Adipocyte (in vitro differentiated cells): ENCODE results near the gene GINM1.

Source experiments
- DNase-seq: peaks from one replicate; pipeline ENCODE4 v3.0.0-alpha.2; 2015; ENCODE audit warnings: low read depth
- H3K27me3 ChIP-seq: replicated peaks from 2 replicates; pipeline ENCODE4 v1.7.0; 2013; ENCODE audit warnings: mild to moderate bottlenecking, low read length, moderate library complexity; ENCODE audit not compliant: control insufficient read depth, insufficient read depth
- H3K36me3 ChIP-seq: 2 replicates; pipeline ENCODE4 v1.7.0; 2013; ENCODE audit warnings: low read length, mild to moderate bottlenecking, moderate library complexity; ENCODE audit not compliant: control insufficient read depth, insufficient read depth, severe bottlenecking
- H3K4me1 ChIP-seq: 2 replicates; pipeline ENCODE4 v1.7.0; 2013; ENCODE audit warnings: mild to moderate bottlenecking, low read length, moderate library complexity; ENCODE audit not compliant: control insufficient read depth, insufficient read depth
- H3K4me3 ChIP-seq: 2 replicates; pipeline ENCODE4 v1.7.0; 2013; ENCODE audit warnings: mild to moderate bottlenecking, low read length, moderate library complexity
- H3K9ac ChIP-seq: 2 replicates; pipeline ENCODE4 v1.7.0; 2013; ENCODE audit warnings: mild to moderate bottlenecking, low read length, moderate library complexity
- H3K9me3 ChIP-seq: 2 replicates; pipeline ENCODE4 v1.7.0; 2013; ENCODE audit warnings: mild to moderate bottlenecking, low read length, moderate library complexity; ENCODE audit not compliant: control insufficient read depth

Gene GINM1, protein sequence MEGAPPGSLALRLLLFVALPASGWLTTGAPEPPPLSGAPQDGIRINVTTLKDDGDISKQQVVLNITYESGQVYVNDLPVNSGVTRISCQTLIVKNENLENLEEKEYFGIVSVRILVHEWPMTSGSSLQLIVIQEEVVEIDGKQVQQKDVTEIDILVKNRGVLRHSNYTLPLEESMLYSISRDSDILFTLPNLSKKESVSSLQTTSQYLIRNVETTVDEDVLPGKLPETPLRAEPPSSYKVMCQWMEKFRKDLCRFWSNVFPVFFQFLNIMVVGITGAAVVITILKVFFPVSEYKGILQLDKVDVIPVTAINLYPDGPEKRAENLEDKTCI

DNA sequence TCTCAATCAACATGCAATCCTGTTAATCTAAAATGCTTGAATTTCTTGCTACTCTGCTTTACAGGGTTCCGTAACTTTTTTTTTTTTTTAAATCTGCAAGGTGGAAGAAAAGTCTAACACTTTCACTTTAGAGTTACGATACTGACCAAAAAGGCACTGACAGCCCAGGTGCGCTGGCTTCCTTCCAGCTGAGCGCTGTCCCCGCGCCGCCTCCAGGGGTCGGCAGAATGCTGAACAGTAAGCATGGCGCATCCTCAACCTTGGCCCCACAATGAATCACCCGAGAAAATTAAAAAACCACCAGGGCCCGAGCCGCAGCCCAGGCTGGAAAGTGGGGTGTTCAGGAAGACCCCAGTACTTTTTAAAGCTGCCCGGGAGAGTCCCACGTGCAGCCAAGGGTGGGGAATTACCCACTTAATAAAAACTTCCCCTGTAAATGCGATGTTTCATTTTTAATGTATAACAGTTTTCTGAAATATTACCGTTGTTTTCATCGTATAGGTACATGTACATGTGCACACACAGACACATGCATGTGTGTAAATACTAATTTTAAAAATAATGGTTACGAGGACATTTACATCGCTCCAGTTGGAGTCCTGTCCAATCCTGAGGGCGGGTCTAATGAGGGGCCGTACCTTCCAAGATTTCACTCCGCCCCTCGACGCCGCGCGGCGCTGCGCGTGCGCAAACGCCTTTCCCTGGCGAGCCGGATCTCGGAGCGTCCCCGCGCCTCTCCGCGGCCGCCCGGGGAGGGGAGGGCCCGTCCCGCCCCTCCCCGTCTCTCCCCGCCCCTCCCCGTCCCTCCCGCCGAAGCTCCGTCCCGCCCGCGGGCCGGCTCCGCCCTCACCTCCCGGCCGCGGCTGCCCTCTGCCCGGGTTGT lies at the start of gene GINM1:
GINM1 (plus strand) TSS at position 849 of the 883 bp plus-strand sequence. CDS start 40 bp downstream, outside the sequence.
- peak; percentile 98 for DNase-seq
- peak within 1 kb of the TSS; percentile 93 for H3K9ac ChIP-seq
- peak within 1 kb of the TSS; percentile 96 for H3K4me3 ChIP-seq
- no peaks in the 10 kb centered on the region for H3K27me3 ChIP-seq
- no peaks in the 10 kb centered on the region for H3K36me3 ChIP-seq
- peaks cover 16% of the 10 kb centered on the region for H3K4me1 ChIP-seq
- no peaks in the 10 kb centered on the region for H3K9me3 ChIP-seq

- Histone ChIP-seq H3K4me1 (no peaks in the 10 kb centered on the region), H3K27me3 (no peaks in the 10 kb centered on the region), H3K36me3 (peaks cover 91% of the 10 kb centered on the region), H3K9ac (no peak overlapping the region), H3K9me3 (no peaks in the 10 kb centered on the region), H3K4me3 (no peak overlapping the region)
- no peak for DNase-seq
These were observed 36.5 kb upstream of the GINM1 start for GRCh38 chr6:149529650-149530049.

DNA sequence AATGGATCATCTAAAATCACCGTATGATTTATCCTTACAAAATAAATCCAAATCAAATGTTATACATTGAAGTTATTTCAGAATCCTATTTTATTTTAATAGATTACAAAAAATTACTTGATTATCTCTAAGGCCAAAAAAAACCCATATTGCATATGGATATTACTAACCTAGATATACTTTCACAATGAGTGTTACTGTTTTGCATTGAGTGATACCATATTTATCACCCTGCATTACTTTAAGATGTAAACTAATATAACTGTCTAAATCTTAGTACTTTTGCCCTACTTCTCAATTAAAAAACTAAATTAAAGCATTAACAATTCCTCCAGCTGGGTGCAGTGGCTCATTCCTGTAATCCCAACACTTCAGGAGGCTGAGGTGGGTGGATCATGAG lies 31.4 kb upstream of the GINM1 start:
- Histone ChIP-seq H3K27me3 (no peaks in the 10 kb centered on the region), H3K9me3 (no peaks in the 10 kb centered on the region), H3K9ac (no peak overlapping the region), H3K36me3 (peaks cover 90% of the 10 kb centered on the region), H3K4me3 (no peak overlapping the region), H3K4me1 (no peaks in the 10 kb centered on the region)
- DNase-seq, result no peak

GRCh38 chr6:149541139-149541538 lies 25.0 kb upstream of the GINM1 start:
- Histone ChIP-seq H3K36me3 (peaks cover 39% of the 10 kb centered on the region), H3K4me3 (no peak overlapping the region), H3K4me1 (peaks cover 26% of the 10 kb centered on the region), H3K27me3 (no peaks in the 10 kb centered on the region), H3K9ac (no peak overlapping the region), H3K9me3 (no peaks in the 10 kb centered on the region)
- no peak for DNase-seq

GRCh38 chr6:149544646-149545257 lies 21.4 kb upstream of the GINM1 start:
- Histone ChIP-seq H3K9ac (peak overlapping the region; percentile 100), H3K27me3 (no peaks in the 10 kb centered on the region), H3K4me3 (peak overlapping the region; percentile 99), H3K36me3 (peaks cover 6% of the 10 kb centered on the region), H3K9me3 (no peaks in the 10 kb centered on the region), H3K4me1 (peaks cover 26% of the 10 kb centered on the region)
- peak; percentile 34 for DNase-seq

- peaks cover 26% of the 10 kb centered on the region for H3K4me1 ChIP-seq
These were observed 20.9 kb upstream of the GINM1 start for GRCh38 chr6:149545258-149545753.

GRCh38 chr6:149545754-149546471 lies 20.3 kb upstream of the GINM1 start, which contains the start of gene PPIL4:
Gene PPIL4, minus strand, starts transcription at chr6:149546043. Its CDS starts 38 bp downstream, at chr6:149546005.
- Histone ChIP-seq H3K4me3 (peak within 1 kb of the TSS; percentile 99), H3K9ac (peak within 1 kb of the TSS; percentile 100), H3K27me3 (no peaks in the 10 kb centered on the region), H3K4me1 (peaks cover 26% of the 10 kb centered on the region), H3K9me3 (no peaks in the 10 kb centered on the region), H3K36me3 (no peaks in the 10 kb centered on the region)
- DNase-seq, result peak; percentile 98

More at GRCh38 chr6:149545258-149545753, 20.9 kb upstream of the GINM1 start:
- H3K27me3 ChIP-seq, result no peaks in the 10 kb centered on the region
- peak overlapping the region; percentile 99 for H3K4me3 ChIP-seq
- H3K9ac ChIP-seq, result peak overlapping the region; percentile 100
- DNase-seq, result peak; percentile 87
- no peaks in the 10 kb centered on the region for H3K9me3 ChIP-seq
- H3K36me3 ChIP-seq, result peaks cover under 1% of the 10 kb centered on the region

DNA sequence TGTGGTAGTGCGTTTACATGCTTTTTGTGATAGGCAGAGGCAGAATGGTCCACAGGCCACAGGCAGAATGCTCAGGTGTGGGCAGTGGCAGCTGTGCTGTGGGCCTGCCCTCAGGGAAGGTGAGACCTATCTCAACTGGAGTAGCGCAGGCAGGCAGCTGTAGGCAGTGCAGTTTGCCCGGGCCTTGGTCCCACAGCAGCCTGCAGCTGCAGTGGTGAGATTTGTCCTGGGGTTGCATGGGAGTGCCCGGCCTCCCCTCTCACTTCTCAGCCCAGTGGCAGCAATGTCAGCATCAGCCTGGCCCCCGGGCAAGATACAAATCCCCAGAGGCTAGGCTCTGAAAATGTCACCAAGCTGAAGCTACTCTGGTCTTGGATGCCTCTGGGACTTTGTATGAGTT lies 14.3 kb upstream of the GINM1 start:
- DNase-seq, result no peak
- H3K27me3 ChIP-seq, result no peaks in the 10 kb centered on the region

DNA sequence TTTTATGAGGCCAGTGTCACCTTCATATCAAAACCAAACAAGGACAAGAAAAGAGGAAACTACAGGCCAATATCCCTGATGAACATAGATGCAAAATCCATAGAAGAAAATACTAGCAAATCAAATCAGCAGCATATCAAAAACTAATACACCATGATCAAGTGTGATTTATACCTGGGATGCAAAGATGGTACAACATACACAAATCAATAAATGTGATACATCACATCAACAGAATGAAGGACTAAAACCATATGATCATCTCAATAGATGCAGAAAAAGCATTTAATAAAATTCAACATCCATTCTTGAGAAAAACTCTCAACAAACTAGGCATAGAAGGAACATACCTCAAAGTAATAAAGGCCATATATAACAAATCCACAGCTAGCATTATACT lies 8.1 kb upstream of the GINM1 start:
- no peak overlapping the region for H3K4me3 ChIP-seq
- H3K9me3 ChIP-seq, result no peaks in the 10 kb centered on the region
- no peaks in the 10 kb centered on the region for H3K27me3 ChIP-seq
- peaks cover under 1% of the 10 kb centered on the region for H3K4me1 ChIP-seq
- no peak for DNase-seq
- no peaks in the 10 kb centered on the region for H3K36me3 ChIP-seq
- no peak overlapping the region for H3K9ac ChIP-seq

More for the DNA sequence above, 14.3 kb upstream of the GINM1 start:
- no peaks in the 10 kb centered on the region for H3K36me3 ChIP-seq
- H3K9ac ChIP-seq, result no peak overlapping the region
- H3K4me3 ChIP-seq, result no peak overlapping the region
- H3K4me1 ChIP-seq, result no peaks in the 10 kb centered on the region
- no peaks in the 10 kb centered on the region for H3K9me3 ChIP-seq

GRCh38 chr6:149559389-149559788 lies 6.8 kb upstream of the GINM1 start:
- no peaks in the 10 kb centered on the region for H3K9me3 ChIP-seq
- H3K9ac ChIP-seq, result no peak overlapping the region
- DNase-seq, result no peak
- no peak overlapping the region for H3K4me3 ChIP-seq
- H3K36me3 ChIP-seq, result no peaks in the 10 kb centered on the region
- no peaks in the 10 kb centered on the region for H3K27me3 ChIP-seq
- H3K4me1 ChIP-seq, result peaks cover 8% of the 10 kb centered on the region
